ENCODE results near the gene ALDH1A1.

ALDH1A1 gene

GRCh38 chr9:72979405-72980100 lies 26.7 kb upstream of the ALDH1A1 start:
- DNase-seq (ENCODE audit: low read depth): no peak

- peak; percentile 16 for DNase-seq (ENCODE audit: low read depth)
These were observed 25.9 kb upstream of the ALDH1A1 start for GRCh38 chr9:72978744-72979143.

DNA sequence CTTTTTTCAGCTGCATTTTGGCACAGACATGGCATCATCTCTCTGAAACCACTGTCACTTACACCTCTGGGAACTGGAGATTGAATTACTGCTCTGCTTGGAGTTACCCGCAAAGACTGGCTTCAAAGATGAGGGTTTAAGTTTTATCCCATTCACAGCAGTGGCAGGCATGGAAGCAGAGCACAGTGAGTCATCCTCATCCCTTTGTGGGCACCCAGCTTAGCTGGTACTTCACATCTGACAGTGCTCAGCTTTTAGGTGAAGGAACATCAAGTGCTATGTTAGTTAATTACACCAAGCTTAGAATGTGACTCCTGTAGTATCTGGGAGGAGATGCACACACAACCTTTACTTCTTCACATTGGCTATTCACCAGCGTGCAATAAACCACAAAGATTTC lies 24.8 kb upstream of the ALDH1A1 start:
- DNase-seq (ENCODE audit: low read depth): no peak

DNA sequence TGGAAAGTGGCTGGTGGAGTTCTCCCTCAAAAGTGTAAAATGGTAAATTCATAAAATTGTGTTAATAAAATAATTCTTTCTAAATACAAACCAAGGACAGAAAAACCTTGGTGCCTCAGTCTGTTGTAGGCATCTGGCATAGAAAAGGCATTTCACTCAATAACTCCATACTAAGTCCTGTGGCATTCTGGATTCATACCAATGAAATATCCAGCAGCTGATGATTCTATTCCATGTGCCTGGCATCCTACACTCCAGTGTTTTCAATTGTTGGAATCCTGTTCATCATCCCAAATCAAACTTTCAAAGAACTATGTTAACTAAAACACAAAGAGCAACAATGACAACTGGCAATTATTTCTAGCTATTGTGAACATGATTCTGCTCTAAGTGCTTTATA lies 21.6 kb upstream of the ALDH1A1 start:
- DNase-seq (ENCODE audit: low read depth): no peak

- no peak for DNase-seq (ENCODE audit: low read depth)
These were observed 19.8 kb upstream of the ALDH1A1 start for GRCh38 chr9:72972636-72973035.

DNA sequence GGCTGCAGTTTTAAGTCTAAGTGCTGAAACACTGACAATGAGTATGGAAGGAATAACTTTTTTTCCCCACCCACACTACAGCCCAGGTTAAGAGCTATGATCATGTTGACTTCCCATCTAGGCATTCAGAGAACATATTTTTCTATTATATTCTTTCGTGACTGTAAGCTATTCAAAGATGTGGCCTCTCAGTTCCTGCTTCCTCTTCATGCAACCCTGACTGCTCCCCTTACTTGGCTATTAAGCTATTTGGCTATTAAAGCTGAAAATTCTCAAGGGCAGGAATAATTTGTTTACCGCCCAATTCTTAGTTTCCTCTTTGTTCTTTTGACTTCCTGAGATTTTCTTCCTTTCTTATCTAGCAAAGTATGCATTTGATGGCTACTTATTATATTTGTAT lies 18.6 kb upstream of the ALDH1A1 start:
- DNase-seq (ENCODE audit: low read depth): no peak

- DNase-seq (ENCODE audit: low read depth): no peak
These were observed 7.6 kb upstream of the ALDH1A1 start for GRCh38 chr9:72960446-72960845.

- no peak for DNase-seq (ENCODE audit: low read depth)
These were observed 5.8 kb upstream of the ALDH1A1 start for GRCh38 chr9:72958485-72959281.

- no peak for DNase-seq (ENCODE audit: low read depth)
These were observed 2.7 kb upstream of the ALDH1A1 start for GRCh38 chr9:72955571-72955970.

DNA sequence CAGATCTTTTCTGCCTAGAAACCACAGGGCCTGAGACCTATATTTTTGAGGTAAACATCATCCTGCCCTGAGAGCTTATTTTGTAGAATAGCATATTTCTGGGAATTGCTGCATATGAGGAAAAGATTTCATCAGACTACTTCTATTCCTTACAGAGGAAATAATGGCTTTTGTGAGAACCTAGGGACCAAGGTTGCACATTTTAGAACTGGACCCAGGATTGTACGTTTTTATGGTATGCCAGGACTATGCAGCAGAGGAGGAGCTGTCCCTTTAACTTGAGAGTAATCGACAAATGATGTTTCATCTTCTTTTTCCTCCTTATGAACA lies 2.2 kb upstream of the ALDH1A1 start:
- DNase-seq (ENCODE audit: low read depth): no peak

GRCh38 chr9:72954431-72955125 lies 1.7 kb upstream of the ALDH1A1 start:
- peak; percentile 51 for DNase-seq (ENCODE audit: low read depth)

DNA sequence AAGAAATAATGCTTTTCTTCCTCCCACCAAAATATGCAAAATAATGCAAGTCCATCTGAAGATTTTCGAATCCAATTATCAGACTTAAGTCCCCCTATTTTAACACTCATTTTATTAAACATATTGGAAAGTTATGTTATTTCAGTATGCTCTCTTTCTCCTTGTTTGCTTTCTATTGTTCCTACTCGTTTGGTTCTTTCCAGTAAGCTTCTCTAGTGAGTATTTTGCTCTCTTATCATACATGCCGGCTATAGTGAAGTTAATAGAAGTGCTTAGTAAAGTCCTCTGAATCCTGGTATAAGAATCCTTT lies 517 bp downstream of the ALDH1A1 start:
- no peak for DNase-seq (ENCODE audit: low read depth)

DNA sequence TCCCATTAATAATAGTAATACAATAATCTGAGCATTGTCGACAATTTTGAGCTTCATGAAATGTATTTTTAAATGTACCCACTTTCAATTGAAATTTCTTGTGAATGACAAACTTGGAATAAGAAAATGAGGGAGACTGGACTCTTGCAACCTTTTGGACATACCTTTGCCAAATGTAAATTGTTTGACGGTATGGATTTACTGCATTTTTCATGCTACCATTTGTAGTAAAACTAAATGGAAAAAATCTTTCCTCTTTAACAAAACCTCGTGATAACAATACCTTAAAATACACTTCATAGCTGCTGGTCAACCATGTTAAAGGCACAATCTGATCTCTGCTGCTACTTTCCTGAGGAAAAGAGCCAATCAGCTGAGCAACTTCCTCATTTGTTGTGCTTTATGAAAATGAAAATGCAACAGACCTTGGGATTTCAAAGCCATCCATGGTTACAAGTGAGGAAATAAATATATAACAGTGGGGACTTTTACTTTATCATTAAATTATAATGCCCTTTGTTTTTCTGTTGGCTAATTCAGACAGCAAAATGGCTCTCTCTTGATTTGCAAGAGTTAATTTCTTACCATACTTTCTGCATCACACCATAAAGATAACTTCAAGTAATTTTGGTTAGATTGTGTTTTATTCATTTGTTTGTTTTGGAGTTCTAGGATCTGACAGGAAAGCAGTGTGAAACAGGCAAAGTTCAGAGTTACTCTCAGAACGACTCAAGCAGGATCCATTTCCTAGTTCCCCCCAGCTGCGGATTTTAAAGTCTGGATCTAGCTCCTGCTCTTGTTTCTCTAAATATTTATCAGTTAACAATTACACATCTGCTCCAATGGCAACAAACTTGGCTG lies 1.1 kb downstream of the ALDH1A1 start:
- DNase-seq (ENCODE audit: low read depth): no peak

- no peak for DNase-seq (ENCODE audit: low read depth)
These were observed 1.9 kb downstream of the ALDH1A1 start for GRCh38 chr9:72950875-72951442.

GRCh38 chr9:72949918-72950325 lies 2.9 kb downstream of the ALDH1A1 start:
- DNase-seq (ENCODE audit: low read depth): no peak

DNA sequence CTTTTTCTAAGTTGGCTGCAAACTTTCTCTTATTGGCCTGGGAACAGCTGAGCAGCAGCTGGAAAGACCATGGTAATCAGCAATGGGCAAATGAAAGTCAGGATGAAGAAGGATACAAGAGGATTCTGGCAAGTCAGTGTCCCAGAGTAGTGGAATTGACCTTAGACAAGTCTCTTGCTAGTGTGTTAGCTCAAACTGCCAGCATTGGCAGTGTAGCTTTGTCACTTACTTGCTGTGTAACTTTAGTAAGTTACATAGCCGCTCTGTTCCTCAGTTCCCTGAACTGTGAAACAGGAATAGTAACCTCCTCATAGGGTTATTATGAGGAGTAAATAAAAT lies 3.6 kb downstream of the ALDH1A1 start:
- no peak for DNase-seq (ENCODE audit: low read depth)

DNA sequence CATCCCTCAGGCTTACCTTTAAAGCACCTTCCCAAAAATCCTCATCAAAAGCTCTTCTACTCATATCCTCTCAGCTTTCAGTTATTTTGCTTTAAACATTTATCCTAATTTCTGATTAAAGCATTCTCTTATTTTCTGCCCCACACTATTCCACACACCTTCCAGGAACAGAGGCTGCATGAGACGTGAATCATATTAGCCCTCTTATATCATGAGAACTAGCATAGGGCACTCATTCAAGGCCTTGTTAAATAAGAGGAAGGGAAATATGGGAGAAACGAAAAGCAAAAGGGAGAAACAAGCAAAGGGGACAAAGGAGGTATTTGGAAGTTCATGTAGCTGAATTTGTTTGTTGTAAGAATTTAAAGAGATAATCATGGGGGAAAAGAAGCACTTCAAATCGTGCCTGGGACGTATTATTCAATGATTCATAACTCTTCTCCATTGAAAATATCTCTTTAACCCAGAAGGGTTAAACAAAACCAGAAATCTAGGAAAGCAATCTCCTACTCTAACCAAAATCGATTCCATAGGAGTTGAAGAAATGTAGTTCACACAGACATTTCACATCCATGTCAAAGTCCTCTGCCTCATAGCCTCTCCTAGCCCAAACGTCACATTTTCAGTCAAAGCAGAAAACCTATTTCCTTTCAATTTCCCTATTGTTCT lies 4.1 kb downstream of the ALDH1A1 start:
- no peak for DNase-seq (ENCODE audit: low read depth)

DNA sequence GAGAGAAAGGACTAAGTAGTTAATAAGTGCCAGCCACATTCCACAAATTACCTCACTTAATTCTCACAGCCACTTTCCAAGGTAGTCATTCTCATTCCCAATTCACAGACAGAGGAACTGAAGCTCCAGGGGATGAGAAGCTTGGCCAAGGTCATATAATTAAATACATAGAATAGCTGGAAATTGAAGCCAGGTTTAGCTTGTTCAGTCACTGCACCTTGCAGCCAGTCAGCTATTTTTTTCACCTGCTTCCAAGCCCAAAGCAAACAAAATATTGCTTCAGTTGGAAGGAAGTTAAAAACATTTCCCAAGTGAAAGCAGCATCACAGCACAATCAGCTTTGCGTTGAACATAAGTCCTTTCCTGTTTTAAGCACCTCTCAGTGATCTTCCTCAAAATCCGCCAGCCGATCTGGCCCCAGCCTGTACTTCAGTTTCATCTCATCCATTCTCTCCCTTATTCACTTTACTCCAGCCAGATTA lies 4.8 kb downstream of the ALDH1A1 start:
- DNase-seq (ENCODE audit: low read depth): no peak

DNA sequence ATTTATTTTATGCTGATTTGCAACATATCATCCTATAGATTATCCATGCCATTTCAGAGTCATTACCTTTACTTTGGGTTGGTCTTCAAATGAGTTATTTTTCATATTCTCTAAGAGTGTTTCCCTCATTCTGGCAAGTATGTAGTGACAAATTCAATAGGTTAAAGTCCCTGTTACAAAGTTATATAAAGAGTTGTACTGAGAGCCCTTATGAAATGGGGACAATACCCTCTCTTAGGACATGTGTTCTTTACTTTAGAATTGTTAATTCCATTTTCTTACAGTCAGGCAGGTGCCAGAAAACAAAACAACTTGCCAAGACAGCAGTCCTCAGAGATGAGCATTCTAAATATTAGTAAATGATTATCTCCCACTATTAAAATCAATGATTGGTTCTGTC lies 6.0 kb downstream of the ALDH1A1 start:
- no peak for DNase-seq (ENCODE audit: low read depth)

DNA sequence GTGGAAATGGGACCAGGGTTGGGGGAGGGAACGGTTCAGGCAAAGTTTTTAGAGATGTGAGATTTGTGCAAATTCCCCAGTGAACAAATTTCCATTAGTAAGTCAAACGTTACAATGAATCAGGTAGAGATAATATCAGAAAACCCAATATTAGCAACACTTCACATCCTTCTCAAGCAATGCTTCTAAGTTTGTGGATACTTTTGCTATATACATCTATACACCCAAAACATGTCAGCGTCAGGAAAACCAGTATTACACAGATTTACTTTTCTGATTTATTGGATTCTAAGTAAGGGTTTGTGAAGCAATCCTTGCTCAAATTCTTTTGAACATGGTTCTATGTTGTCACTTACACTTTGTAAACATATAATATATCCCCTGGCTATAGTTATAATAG lies 6.5 kb downstream of the ALDH1A1 start:
- DNase-seq (ENCODE audit: low read depth): no peak

- DNase-seq (ENCODE audit: low read depth): no peak
These were observed 7.5 kb downstream of the ALDH1A1 start for GRCh38 chr9:72945391-72945790.

Measured in GM04504 (cell line).